Coronary artery (tissue), 2 donors: ENCODE results near the gene MS4A15.
"Not testable (repeated sequence)": the region's sequence is repeated elsewhere in the genome, so short reads cannot be mapped to it uniquely, and the experiment has no call there.

Source experiments
- DNase-seq: peaks from one replicate; pipeline ENCODE4 v3.0.0-alpha.2; 2017; ENCODE audit warnings: low spot score
- H3K27ac ChIP-seq, 2 donors: fragments of 200-600 bp; sonication (generic); one replicate each; pipeline ENCODE4 v1.5.1; 2016 to 2019
- H3K4me3 ChIP-seq: fragments of 200-600 bp; sonication (generic); 2 replicates; pipeline ENCODE4 v1.5.1; 2016; ENCODE audit warnings: mild to moderate bottlenecking, moderate library complexity
- CTCF ChIP-seq: fragments of 200-600 bp; sonication (generic); IDR thresholded peaks from one replicate; pipeline ENCODE4 v1.5.1; 2019; ENCODE audit warnings: antibody characterized with exemption

MS4A15 gene

GRCh38 chr11:60813324-60813723 lies 56.7 kb downstream of the MS4A15 start:
- TF ChIP-seq CTCF = no peak
- no peak overlapping the region for H3K4me3 ChIP-seq
- no peak overlapping the region for H3K27ac ChIP-seq
- DNase-seq = no peak

- no peak overlapping the region for H3K4me3 ChIP-seq
- DNase-seq = no peak
- no peak overlapping the region for H3K27ac ChIP-seq
- no peak for TF ChIP-seq CTCF
Measured at GRCh38 chr11:60814112-60814511, 57.4 kb downstream of the MS4A15 start.

- DNase-seq = no peak
- no peak overlapping the region for H3K27ac ChIP-seq
- no peak overlapping the region for H3K4me3 ChIP-seq
- TF ChIP-seq CTCF = no peak
Measured at GRCh38 chr11:60816590-60817157, 60.0 kb downstream of the MS4A15 start.

- Histone ChIP-seq H3K4me3 (no peak overlapping the region), H3K27ac (no peak overlapping the region)
- DNase-seq = no peak
- no peak for TF ChIP-seq CTCF
Measured at GRCh38 chr11:60818057-60818456, 61.4 kb downstream of the MS4A15 start.

GRCh38 chr11:60821827-60822599 lies 65.3 kb downstream of the MS4A15 start:
- Histone ChIP-seq H3K4me3 (no peak overlapping the region), H3K27ac (no peak overlapping the region)
- DNase-seq = no peak
- no peak for TF ChIP-seq CTCF

GRCh38 chr11:60823745-60824306 lies 67.2 kb downstream of the MS4A15 start:
- DNase-seq, H3K27ac ChIP-seq, H3K4me3 ChIP-seq: not testable (repeated sequence)

- TF ChIP-seq CTCF = no peak
- Histone ChIP-seq H3K27ac (no peak overlapping the region), H3K4me3 (no peak overlapping the region)
- DNase-seq = no peak
Measured at GRCh38 chr11:60825118-60825517, 68.5 kb downstream of the MS4A15 start.
